Tibial nerve (tissue), 4 donors: ENCODE measurements around the gene RAB11FIP4. TPM values are rescaled to one million over a fixed set of nuclear protein-coding genes. Genes with fewer than 3 reads are reported as not detected.
A peak's percentile ranks its signal among the peaks of the same experiment; 100 is the strongest.

Experiments
- DNase-seq, 2 donors: peaks; one replicate each; pipeline ENCODE4 v3.0.0-alpha.2; 2019; ENCODE audit warnings: low spot score in 2 of 2
- H3K27ac ChIP-seq, 4 donors: fragments of 200-600 bp; sonication (generic) in 3 of 4; one replicate each; pipeline ENCODE4 v1.5.1; 2017 to 2019; ENCODE audit warnings: mild to moderate bottlenecking in 1 of 4
- H3K27me3 ChIP-seq, 2 donors: fragments of 200-600 bp; sonication (generic) in 1 of 2; one replicate each; pipeline versions ENCODE4 v1.5.1 to v1.6.0; 2017 to 2019
- H3K36me3 ChIP-seq, 3 donors: fragments of 200-600 bp; sonication (generic); one replicate each; pipeline ENCODE4 v1.5.1; 2018 to 2019
- H3K4me1 ChIP-seq, 4 donors: fragments of 200-600 bp; sonication (generic) in 3 of 4; one replicate each; pipeline ENCODE4 v1.5.1; 2017 to 2019
- H3K4me3 ChIP-seq, 4 donors: fragments of 200-600 bp; sonication (generic) in 3 of 4; one replicate each; pipeline ENCODE4 v1.5.1; 2017 to 2019; ENCODE audit warnings: mild to moderate bottlenecking in 1 of 4, moderate library complexity in 1 of 4
- H3K9me3 ChIP-seq, 4 donors: fragments of 200-600 bp; sonication (generic) in 3 of 4; one replicate each; pipeline ENCODE4 v1.5.1; 2017 to 2019
- EP300 ChIP-seq, 2 donors: sonication (generic); formaldehyde crosslinking; IDR thresholded peaks; one replicate each; pipeline ENCODE4 v1.6.1; 2017; ENCODE audit warnings: antibody characterized with exemption in 2 of 2, mild to moderate bottlenecking in 1 of 2
- POLR2A ChIP-seq, 2 donors: fragments of 450-650 bp; IDR thresholded peaks; one replicate each; pipeline ENCODE4 v1.6.1; 2017; ENCODE audit warnings: antibody characterized with exemption in 2 of 2, mild to moderate bottlenecking in 2 of 2, moderate library complexity in 2 of 2
- WGBS, 2 donors: methylation state at CpG; one replicate each; pipeline ENCODE4 v1.1.5; 2018; 5-methylcytosine and 5-hydroxymethylcytosine counted together
- total RNA-seq, 4 donors: library from RNA; depleted of rRNA; stranded (reverse); fragments of >200 nt; gene quantifications; one replicate each; pipeline ENCODE4 v1.1.0, GENCODE V29; 2016
- TF ChIP-seq, protein P1 (sequence below), 5 experiments: fragments of 200-600 bp in 3 of 5; fragments of 450-650 bp in 2 of 5; sonication (generic) in 3 of 5; IDR thresholded peaks; one replicate each; pipeline ENCODE4 v1.5.1; 2016 to 2019; ENCODE audit warnings: antibody characterized with exemption in 5 of 5, mild to moderate bottlenecking in 3 of 5, moderate library complexity in 2 of 5

Gene RAB11FIP4
- total RNA-seq, 4 donors from 2014 or later, result 2.7 to 6.9 (median 4.1) TPM

- WGBS, 2 donors, result 93 to 95% methylated on average over 17 to 26 of the region's 26 CpGs
- Histone ChIP-seq H3K4me1 (peaks cover 0 to 13% (median under 1%) of the 10 kb centered on the region in 4 donors), H3K27ac (no peak overlapping the region), H3K27me3 (no peaks in the 10 kb centered on the region), H3K4me3 (no peak overlapping the region), H3K9me3 (peaks cover 0 to 6% (median 0%) of the 10 kb centered on the region in 4 donors), H3K36me3 (peaks cover 0 to 43% (median 5%) of the 10 kb centered on the region in 3 donors)
- DNase-seq, result no peak
- TF ChIP-seq POLR2A (IDR thresholded peaks at IDR 0.05) (no peak), EP300 (IDR thresholded peaks at IDR 0.05) (no peak)
- TF ChIP-seq, protein P1, sequence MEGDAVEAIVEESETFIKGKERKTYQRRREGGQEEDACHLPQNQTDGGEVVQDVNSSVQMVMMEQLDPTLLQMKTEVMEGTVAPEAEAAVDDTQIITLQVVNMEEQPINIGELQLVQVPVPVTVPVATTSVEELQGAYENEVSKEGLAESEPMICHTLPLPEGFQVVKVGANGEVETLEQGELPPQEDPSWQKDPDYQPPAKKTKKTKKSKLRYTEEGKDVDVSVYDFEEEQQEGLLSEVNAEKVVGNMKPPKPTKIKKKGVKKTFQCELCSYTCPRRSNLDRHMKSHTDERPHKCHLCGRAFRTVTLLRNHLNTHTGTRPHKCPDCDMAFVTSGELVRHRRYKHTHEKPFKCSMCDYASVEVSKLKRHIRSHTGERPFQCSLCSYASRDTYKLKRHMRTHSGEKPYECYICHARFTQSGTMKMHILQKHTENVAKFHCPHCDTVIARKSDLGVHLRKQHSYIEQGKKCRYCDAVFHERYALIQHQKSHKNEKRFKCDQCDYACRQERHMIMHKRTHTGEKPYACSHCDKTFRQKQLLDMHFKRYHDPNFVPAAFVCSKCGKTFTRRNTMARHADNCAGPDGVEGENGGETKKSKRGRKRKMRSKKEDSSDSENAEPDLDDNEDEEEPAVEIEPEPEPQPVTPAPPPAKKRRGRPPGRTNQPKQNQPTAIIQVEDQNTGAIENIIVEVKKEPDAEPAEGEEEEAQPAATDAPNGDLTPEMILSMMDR (IDR thresholded peaks at IDR 0.05), result no peak
Measured at GRCh38 chr17:31528291-31528874, 136.9 kb downstream of the RAB11FIP4 start.

DNA sequence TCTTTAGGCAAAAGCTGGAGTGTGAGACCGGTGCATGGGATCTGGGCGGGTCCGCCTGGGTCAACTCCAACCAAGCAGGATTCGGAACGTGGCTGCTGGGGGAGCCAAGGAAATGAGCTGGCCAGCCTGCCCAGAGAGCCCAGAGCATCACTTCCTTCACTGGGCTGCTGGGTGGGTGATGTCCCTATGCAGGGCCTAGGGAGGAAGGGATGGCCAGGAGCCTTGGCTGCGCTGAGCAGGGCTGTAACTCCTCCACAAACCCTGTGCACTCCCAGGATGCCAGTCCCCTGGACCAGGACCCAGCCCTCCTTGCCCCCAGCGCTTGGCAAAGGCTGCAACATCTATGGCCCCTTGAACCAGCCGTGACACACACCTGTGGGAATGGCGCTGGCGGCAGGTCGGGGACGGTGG, 138.4 kb downstream of the RAB11FIP4 start:
- peaks cover 0 to 32% (median 5%) of the 10 kb centered on the region in 3 donors for H3K36me3 ChIP-seq
- no peak for DNase-seq
- H3K9me3 ChIP-seq, result no peaks in the 10 kb centered on the region
- TF ChIP-seq EP300 (IDR thresholded peaks at IDR 0.05) (no peak), POLR2A (IDR thresholded peaks at IDR 0.05) (no peak)
- TF ChIP-seq, protein P1 (IDR thresholded peaks at IDR 0.05), result no peak
- no peak overlapping the region for H3K27ac ChIP-seq
- no peak overlapping the region for H3K4me3 ChIP-seq
- WGBS, 2 donors, result 79 to 82% methylated on average over 12 of the region's 12 CpGs
- no peaks in the 10 kb centered on the region for H3K27me3 ChIP-seq
- peaks cover 0 to 21% (median 3%) of the 10 kb centered on the region in 4 donors for H3K4me1 ChIP-seq

DNA sequence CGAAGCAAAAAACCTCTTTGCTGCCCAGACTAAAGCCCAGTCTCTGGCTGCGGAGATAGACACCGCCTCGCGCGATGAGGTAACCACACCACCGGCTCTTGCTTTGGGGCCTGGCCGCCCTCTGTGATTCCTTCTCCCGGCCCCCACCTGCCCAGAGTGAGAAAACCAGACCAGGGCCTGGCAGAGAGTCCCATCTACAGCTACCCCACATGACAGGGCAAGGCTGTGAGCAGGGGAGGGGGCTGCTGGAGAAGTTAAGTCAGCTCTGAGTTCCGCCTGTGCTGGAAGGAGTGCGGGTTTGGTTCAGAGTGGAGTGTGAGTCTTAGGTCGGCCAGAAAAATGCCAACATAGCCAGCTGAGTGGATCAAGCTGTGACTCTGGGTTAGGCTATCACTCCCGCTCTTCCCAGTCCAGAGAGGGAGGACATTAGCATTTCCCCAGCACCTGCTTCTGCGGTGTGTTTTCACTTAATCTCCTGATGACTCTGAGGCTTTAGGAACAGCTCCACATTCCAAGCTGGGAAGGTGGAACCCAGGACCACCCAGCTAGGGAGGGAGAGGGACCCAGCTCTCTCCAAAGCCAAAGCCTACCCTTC, 139.0 kb downstream of the RAB11FIP4 start:
- DNase-seq, result no peak
- H3K4me3 ChIP-seq, result no peak overlapping the region
- peaks cover 0 to 15% (median 3%) of the 10 kb centered on the region in 4 donors for H3K4me1 ChIP-seq
- H3K27me3 ChIP-seq, result no peaks in the 10 kb centered on the region
- 69 to 89% methylated on average over 13 to 14 of the region's 14 CpGs for WGBS, 2 donors
- H3K27ac ChIP-seq, result no peak overlapping the region
- TF ChIP-seq EP300 (IDR thresholded peaks at IDR 0.05) (no peak), POLR2A (IDR thresholded peaks at IDR 0.05) (no peak)
- TF ChIP-seq, protein P1 (IDR thresholded peaks at IDR 0.05), result no peak
- H3K9me3 ChIP-seq, result no peaks in the 10 kb centered on the region
- peaks cover 0 to 32% (median 5%) of the 10 kb centered on the region in 3 donors for H3K36me3 ChIP-seq

- H3K4me3 ChIP-seq, result no peak overlapping the region
- no peaks in the 10 kb centered on the region for H3K9me3 ChIP-seq
- DNase-seq, result no peak
- H3K27me3 ChIP-seq, result no peaks in the 10 kb centered on the region
- H3K36me3 ChIP-seq, result peaks cover 0 to 32% (median 5%) of the 10 kb centered on the region in 3 donors
- no peak overlapping the region for H3K27ac ChIP-seq
- 83 to 89% methylated on average over 16 of the region's 16 CpGs for WGBS, 2 donors
- peaks cover 0 to 13% (median 3%) of the 10 kb centered on the region in 4 donors for H3K4me1 ChIP-seq
- TF ChIP-seq, protein P1 (IDR thresholded peaks at IDR 0.05), result no peak
- TF ChIP-seq POLR2A (IDR thresholded peaks at IDR 0.05) (no peak), EP300 (IDR thresholded peaks at IDR 0.05) (no peak)
Measured at GRCh38 chr17:31531336-31531980, 140.0 kb downstream of the RAB11FIP4 start.

DNA sequence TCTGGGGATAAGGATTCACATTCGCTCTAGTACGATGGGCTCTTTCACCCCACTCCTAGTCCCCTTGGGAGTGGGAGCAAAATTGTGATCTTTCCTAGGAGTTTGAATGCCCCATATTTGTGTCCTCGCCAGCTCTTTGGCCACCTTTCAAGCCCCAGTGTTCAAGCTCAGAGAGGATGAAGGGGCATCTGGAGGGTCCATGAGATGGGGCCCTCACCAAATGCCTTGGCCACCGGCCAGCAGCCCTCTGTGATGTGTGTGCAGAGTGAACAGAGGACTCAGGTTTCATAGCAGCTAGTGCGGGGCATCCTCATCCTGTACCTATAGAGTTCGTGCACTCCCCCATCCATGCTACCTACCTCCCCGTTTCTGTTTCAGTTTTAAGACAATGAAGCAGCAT, 140.6 kb downstream of the RAB11FIP4 start:
- H3K36me3 ChIP-seq, result peaks cover 0 to 32% (median 5%) of the 10 kb centered on the region in 3 donors
- no peaks in the 10 kb centered on the region for H3K27me3 ChIP-seq
- H3K27ac ChIP-seq, result peak overlapping the region in 1 of 4 donors; percentile 67
- no peak overlapping the region for H3K4me3 ChIP-seq
- TF ChIP-seq, protein P1 (IDR thresholded peaks at IDR 0.05), result no peak
- TF ChIP-seq EP300 (IDR thresholded peaks at IDR 0.05) (no peak), POLR2A (IDR thresholded peaks at IDR 0.05) (no peak)
- no peaks in the 10 kb centered on the region for H3K9me3 ChIP-seq
- WGBS, 2 donors, result 89 to 92% methylated on average over 7 of the region's 7 CpGs
- H3K4me1 ChIP-seq, result peaks cover 0 to 13% (median 3%) of the 10 kb centered on the region in 4 donors
- no peak for DNase-seq
